ENCODE results near the gene ZC3H18.

ZC3H18 gene

DNA sequence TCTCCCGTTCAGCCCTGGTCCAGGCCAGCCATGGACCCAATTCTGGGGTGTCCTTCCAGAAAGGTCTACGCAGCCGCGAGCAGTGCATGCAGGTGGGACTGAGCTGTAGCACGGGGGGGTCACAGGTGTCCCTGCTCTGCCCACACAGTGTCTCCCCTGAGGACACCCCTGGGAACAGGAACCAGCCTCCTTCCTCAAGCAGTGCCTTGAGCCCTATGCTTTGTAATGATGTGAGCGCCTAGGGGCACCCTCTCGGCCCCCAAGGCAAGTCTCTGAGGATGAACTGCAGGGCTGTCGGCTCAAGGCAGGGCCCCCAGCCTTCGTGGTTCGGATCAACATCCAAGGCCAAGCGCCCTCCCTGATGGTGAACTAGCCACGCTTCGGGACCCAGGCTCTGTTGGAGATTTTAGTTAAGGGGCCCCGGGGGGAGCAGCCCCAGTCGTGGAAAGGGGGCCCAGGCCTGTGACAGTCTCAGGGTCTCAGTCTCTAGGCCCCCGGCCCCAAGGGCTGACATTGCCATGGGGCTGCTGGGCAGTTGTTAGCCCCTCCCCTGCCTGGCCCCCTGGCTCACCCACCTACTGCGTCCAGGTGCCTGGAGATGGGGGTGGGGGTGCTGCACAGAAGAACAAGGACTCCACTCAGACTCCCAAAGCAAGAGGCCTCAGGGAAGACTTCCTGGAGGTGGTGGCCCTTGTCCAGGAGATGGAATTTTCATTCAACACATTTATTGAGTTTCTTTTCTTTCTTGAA is 70.5 kb downstream of the ZC3H18 start:
- no peak overlapping the region for H3K27ac ChIP-seq
- no peak overlapping the region for H3K4me3 ChIP-seq
- no peaks in the 10 kb centered on the region for H3K9me3 ChIP-seq (ENCODE audit: low read depth, low read length)
- TF ChIP-seq POLR2AphosphoS5 (IDR thresholded peaks at IDR 0.05; ENCODE audit: borderline replicate concordance, low read depth, low read length) (no peak), FOXP2 (optimal IDR thresholded peaks at IDR 0.05; ENCODE audit: control extremely low read depth, extremely low read length, insufficient read depth) (no peak), EZH2 (IDR thresholded peaks at IDR 0.05) (no peak)
- H3K36me3 ChIP-seq (ENCODE audit: insufficient read depth, low read length), result no peaks in the 10 kb centered on the region
- no peak for DNase-seq (ENCODE audit: low read depth, low spot score)
- no peak overlapping the region for H3K9ac ChIP-seq (ENCODE audit: insufficient read length)

DNA sequence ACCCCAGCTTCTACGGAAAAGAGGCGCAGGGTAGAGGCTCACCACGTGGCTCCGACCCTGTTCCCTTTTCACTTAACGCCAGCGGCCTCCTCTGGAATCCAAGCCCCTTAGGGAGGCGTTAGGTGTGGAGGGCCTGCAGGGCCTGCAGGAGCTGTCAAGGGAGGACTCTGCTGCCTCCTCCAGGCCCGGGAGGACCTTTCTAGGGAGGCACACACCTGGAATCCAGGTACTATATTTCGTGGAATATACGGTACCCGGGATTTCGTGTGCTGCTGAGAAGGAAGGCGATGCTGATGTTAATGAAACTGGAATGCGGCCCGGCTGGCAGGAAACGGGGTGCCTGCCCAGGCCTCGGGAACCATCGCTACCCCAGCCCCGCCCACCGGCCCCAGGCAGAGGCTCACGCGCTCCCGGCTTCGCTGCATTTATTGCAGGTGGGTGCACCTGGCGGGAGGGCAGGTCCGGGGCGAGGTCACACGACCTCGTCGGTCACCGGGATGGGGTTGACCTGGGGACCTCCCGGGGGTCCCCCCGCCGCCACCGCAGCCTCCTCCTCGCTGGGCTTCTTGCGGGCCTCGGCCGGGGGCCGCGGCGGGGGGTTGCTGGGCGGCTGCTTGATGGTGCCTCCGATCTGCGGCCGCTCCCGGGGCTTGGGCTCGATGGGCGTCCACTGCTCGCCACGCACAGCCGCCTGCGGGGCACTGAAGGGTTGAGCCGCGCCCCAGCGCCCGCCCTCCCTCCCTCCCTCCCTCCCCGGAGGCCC is 72.9 kb downstream of the ZC3H18 start:
- no peak overlapping the region for H3K9ac ChIP-seq (ENCODE audit: insufficient read length)
- H3K36me3 ChIP-seq (ENCODE audit: insufficient read depth, low read length), result no peaks in the 10 kb centered on the region
- DNase-seq (ENCODE audit: low read depth, low spot score), result no peak
- no peak overlapping the region for H3K4me3 ChIP-seq
- H3K9me3 ChIP-seq (ENCODE audit: low read depth, low read length), result no peaks in the 10 kb centered on the region
- TF ChIP-seq EZH2 (IDR thresholded peaks at IDR 0.05), result no peak
- no peak for TF ChIP-seq POLR2AphosphoS5 (IDR thresholded peaks at IDR 0.05; ENCODE audit: borderline replicate concordance, low read depth, low read length)
- no peak for TF ChIP-seq FOXP2 (optimal IDR thresholded peaks at IDR 0.05; ENCODE audit: control extremely low read depth, extremely low read length, insufficient read depth)
- H3K27ac ChIP-seq, result no peak overlapping the region

DNA sequence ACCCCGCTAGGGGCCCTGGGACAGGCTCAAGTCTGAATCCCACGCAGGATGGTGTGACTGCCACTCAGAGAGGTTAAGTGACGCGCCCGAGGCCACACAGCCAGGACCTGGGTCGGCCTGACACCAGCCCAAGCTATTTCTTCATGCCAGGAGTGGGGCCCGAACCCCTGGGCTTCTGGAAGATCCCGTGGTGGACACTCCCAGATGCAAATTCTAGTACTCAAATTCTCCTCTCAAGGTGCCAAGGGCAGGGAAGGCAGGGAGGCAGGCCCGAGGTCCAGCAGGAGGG is 73.4 kb downstream of the ZC3H18 start:
- Histone ChIP-seq H3K9me3 (ENCODE audit: low read depth, low read length) (no peaks in the 10 kb centered on the region), H3K4me3 (no peak overlapping the region), H3K36me3 (ENCODE audit: insufficient read depth, low read length) (no peaks in the 10 kb centered on the region), H3K27ac (no peak overlapping the region), H3K9ac (ENCODE audit: insufficient read length) (no peak overlapping the region)
- no peak for DNase-seq (ENCODE audit: low read depth, low spot score)
- no peak for TF ChIP-seq FOXP2 (optimal IDR thresholded peaks at IDR 0.05; ENCODE audit: control extremely low read depth, extremely low read length, insufficient read depth)
- TF ChIP-seq EZH2 (IDR thresholded peaks at IDR 0.05), result no peak
- TF ChIP-seq POLR2AphosphoS5 (IDR thresholded peaks at IDR 0.05; ENCODE audit: borderline replicate concordance, low read depth, low read length), result no peak

DNA sequence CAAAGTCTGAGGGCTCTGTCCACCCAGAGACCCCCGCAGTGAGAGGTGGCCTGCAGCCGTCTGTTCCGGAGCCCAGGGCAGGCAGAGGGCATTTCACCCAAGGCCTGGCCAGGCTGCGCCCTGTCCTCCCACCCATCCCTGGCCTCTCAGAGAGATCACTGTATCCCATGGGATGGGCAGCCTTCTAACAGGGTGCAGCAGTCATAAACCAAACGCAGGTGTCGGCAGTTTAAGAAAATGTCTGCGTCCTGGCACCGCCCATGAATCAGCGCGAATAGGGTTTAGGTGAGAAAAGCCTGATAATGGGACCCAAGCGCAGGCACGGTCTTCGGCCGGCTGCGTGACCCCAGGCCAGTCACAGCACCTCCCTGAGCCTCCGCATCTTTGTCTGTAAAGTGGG is 75.3 kb downstream of the ZC3H18 start:
- H3K4me3 ChIP-seq, result no peak overlapping the region
- H3K9me3 ChIP-seq (ENCODE audit: low read depth, low read length), result no peaks in the 10 kb centered on the region
- H3K9ac ChIP-seq (ENCODE audit: insufficient read length), result no peak overlapping the region
- no peaks in the 10 kb centered on the region for H3K36me3 ChIP-seq (ENCODE audit: insufficient read depth, low read length)
- TF ChIP-seq POLR2AphosphoS5 (IDR thresholded peaks at IDR 0.05; ENCODE audit: borderline replicate concordance, low read depth, low read length), result no peak
- no peak for TF ChIP-seq FOXP2 (optimal IDR thresholded peaks at IDR 0.05; ENCODE audit: control extremely low read depth, extremely low read length, insufficient read depth)
- no peak overlapping the region for H3K27ac ChIP-seq
- no peak for DNase-seq (ENCODE audit: low read depth, low spot score)

DNA sequence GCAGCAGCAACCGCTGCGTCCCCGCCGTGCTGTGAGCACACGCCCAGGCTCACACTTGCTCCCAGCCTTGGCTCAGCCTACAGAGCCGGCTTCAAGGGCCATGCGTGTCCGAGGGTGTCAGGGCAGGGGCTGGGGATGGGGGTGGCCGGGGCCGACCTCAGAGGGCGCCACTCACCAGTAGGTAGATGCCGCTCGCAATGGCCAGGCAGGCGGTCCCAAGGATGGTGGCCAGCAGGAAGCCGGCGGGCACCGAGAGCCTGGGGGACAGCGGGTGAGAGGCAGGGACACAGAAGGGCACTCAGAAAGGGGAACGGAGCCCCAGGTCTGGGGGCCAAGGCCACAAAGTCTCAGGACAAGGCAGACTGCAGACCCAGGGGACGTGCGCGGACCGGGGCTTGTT is 75.7 kb downstream of the ZC3H18 start:
- no peaks in the 10 kb centered on the region for H3K36me3 ChIP-seq (ENCODE audit: insufficient read depth, low read length)
- H3K4me3 ChIP-seq, result no peak overlapping the region
- no peak for DNase-seq (ENCODE audit: low read depth, low spot score)
- H3K9ac ChIP-seq (ENCODE audit: insufficient read length), result no peak overlapping the region
- TF ChIP-seq FOXP2 (optimal IDR thresholded peaks at IDR 0.05; ENCODE audit: control extremely low read depth, extremely low read length, insufficient read depth), result no peak
- no peak for TF ChIP-seq EZH2 (IDR thresholded peaks at IDR 0.05)
- TF ChIP-seq POLR2AphosphoS5 (IDR thresholded peaks at IDR 0.05; ENCODE audit: borderline replicate concordance, low read depth, low read length), result no peak
- no peaks in the 10 kb centered on the region for H3K9me3 ChIP-seq (ENCODE audit: low read depth, low read length)
- no peak overlapping the region for H3K27ac ChIP-seq

DNA sequence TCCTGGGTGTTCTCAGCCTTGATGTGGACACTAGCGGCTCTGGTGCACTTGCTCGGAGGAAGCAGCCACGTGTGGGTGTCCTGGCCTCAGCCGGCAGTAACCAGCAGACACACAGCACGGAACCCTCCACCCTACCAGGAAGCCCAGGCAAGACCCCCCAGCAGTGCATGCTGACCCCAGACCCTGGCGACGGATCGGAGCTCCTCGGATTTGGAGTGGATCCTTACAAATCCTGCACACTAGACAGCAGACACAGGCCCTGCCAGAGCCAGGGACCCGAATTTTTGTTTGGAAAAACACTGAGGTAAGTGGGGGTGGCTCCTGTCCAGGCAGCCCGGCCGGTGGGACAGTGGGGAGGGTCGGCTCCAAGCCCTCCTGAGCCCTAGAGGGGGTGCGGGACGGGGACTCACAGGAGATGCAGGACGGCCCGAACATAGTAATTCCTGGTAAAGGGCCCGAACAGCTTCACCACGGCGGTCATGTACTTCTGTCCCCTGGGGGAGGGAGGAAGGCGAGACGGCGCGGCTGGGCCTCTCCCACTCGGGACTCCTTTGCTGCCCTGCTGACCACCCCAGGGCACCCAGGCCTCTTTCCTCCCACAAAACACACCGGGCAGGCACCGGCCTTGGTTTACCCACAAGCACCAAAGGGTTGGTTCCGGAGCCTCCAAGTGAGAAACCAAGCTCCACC is 76.3 kb downstream of the ZC3H18 start:
- Histone ChIP-seq H3K36me3 (ENCODE audit: insufficient read depth, low read length) (no peaks in the 10 kb centered on the region), H3K4me3 (no peak overlapping the region), H3K9me3 (ENCODE audit: low read depth, low read length) (no peaks in the 10 kb centered on the region), H3K27ac (no peak overlapping the region), H3K9ac (ENCODE audit: insufficient read length) (no peak overlapping the region)
- TF ChIP-seq POLR2AphosphoS5 (IDR thresholded peaks at IDR 0.05; ENCODE audit: borderline replicate concordance, low read depth, low read length) (no peak), EZH2 (IDR thresholded peaks at IDR 0.05) (no peak), FOXP2 (optimal IDR thresholded peaks at IDR 0.05; ENCODE audit: control extremely low read depth, extremely low read length, insufficient read depth) (no peak)
- DNase-seq (ENCODE audit: low read depth, low spot score), result no peak

DNA sequence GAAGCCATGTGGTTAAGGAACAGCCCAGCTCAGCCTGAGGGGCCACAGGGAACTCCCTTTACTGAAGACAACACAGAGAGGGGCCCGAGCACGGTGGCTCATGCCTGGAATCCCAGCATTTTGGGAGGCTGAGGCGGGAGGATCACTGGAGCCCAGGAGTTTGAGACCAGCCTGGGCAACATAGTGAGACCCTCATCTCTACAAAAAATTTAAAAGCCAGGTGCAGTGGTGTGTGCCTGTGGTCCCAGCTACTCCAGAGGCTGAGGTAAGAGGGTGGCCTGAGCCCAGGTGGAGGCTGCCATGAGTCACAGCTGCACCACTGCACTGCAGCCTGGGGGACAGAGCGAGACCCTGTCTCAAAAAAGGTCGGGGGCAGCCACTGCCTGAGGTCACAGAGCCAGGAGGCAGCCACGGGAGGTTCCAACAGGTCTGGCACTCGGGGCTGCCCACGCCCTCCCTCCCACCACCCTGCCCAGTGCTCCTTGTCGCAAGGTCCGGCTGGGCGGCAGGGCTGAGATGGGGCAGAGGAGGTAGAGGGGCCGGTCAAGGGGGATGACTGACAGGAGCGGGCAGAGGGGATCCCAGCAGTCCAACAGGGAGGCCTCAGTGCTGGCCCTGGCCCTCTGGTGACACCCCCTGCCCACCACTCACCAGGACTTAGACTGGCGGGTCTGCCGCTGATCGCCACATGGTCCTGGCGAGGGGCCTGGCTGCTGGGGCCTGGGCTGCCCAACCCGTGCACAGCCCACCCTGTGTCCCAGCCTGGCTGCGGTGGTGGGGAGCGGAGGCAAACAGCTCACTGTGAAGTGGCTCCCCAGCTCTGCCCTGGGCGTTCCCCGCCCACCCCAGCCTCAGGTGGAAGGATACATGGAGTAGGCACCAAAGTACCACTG is 77.2 kb downstream of the ZC3H18 start:
- Histone ChIP-seq H3K9ac (ENCODE audit: insufficient read length) (no peak overlapping the region), H3K36me3 (ENCODE audit: insufficient read depth, low read length) (no peaks in the 10 kb centered on the region), H3K27ac (no peak overlapping the region), H3K9me3 (ENCODE audit: low read depth, low read length) (no peaks in the 10 kb centered on the region), H3K4me3 (no peak overlapping the region)
- no peak for DNase-seq (ENCODE audit: low read depth, low spot score)
- TF ChIP-seq FOXP2 (optimal IDR thresholded peaks at IDR 0.05; ENCODE audit: control extremely low read depth, extremely low read length, insufficient read depth) (no peak), EZH2 (IDR thresholded peaks at IDR 0.05) (no peak), POLR2AphosphoS5 (IDR thresholded peaks at IDR 0.05; ENCODE audit: borderline replicate concordance, low read depth, low read length) (peak; percentile 26; the same call in 1 of the 2 replicates)
